ENCODE results near the gene GPS1.

The GPS1 gene

DNA sequence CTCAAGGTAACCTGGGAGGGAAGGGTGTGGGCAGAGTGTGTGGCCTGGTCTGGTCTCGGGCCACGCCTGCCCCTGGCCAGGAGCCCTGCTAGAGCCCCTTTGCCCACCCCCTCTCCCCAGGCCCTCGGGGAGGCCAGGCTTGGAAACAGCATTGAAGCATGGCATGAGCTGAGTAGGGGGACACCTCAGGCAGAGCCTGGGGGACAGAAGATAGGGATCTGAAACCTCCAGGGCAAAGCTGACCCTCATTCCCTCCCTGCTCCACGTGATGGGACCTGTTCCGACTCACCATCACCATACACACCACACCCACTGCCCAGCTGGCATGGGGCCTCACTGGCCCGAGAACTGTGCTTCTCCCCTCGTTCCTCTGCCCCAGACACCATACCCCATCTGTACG is 2.6 kb upstream of the GPS1 start:
- in situ Hi-C loops (cut with MboI; ENCODE audit: low pct_unique_long_range_greater_than_20kb, low sequenced_read_pairs, unreplicated experiment), result no loop called here
- TF ChIP-seq, protein P1, sequence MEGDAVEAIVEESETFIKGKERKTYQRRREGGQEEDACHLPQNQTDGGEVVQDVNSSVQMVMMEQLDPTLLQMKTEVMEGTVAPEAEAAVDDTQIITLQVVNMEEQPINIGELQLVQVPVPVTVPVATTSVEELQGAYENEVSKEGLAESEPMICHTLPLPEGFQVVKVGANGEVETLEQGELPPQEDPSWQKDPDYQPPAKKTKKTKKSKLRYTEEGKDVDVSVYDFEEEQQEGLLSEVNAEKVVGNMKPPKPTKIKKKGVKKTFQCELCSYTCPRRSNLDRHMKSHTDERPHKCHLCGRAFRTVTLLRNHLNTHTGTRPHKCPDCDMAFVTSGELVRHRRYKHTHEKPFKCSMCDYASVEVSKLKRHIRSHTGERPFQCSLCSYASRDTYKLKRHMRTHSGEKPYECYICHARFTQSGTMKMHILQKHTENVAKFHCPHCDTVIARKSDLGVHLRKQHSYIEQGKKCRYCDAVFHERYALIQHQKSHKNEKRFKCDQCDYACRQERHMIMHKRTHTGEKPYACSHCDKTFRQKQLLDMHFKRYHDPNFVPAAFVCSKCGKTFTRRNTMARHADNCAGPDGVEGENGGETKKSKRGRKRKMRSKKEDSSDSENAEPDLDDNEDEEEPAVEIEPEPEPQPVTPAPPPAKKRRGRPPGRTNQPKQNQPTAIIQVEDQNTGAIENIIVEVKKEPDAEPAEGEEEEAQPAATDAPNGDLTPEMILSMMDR (IDR thresholded peaks at IDR 0.05; ENCODE audit: extremely low read depth, insufficient read depth, missing control alignments), result no peak
- no peak for DNase-seq (ENCODE audit: low spot score)

DNA sequence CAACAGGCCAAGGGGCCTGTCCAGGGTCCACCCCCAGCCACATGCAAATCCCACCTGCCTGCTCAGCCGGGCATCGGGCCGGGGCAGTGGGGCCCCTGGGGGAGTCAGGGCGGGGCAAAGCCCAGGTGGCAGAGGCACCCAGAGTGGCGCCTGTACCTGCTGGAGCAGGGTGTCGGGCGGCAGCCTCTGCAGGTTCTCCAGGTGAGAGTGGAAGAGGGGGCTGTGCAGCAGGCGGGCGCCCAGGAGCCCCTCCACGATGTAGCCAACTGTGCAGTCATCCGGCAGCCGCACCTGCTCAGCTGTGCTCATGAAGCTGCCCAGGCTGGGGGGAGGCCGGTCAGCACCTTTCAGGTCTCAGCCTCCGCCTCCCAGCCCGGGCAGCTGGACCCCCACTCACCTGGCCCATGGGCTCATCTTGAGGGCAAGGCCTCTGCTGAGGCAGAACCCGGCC is 2.2 kb upstream of the GPS1 start:
- DNase-seq (ENCODE audit: low spot score), result no peak
- in situ Hi-C loops (cut with MboI; ENCODE audit: low pct_unique_long_range_greater_than_20kb, low sequenced_read_pairs, unreplicated experiment), result no loop called here
- TF ChIP-seq, protein P1 (IDR thresholded peaks at IDR 0.05; ENCODE audit: extremely low read depth, insufficient read depth, missing control alignments), result no peak

DNA sequence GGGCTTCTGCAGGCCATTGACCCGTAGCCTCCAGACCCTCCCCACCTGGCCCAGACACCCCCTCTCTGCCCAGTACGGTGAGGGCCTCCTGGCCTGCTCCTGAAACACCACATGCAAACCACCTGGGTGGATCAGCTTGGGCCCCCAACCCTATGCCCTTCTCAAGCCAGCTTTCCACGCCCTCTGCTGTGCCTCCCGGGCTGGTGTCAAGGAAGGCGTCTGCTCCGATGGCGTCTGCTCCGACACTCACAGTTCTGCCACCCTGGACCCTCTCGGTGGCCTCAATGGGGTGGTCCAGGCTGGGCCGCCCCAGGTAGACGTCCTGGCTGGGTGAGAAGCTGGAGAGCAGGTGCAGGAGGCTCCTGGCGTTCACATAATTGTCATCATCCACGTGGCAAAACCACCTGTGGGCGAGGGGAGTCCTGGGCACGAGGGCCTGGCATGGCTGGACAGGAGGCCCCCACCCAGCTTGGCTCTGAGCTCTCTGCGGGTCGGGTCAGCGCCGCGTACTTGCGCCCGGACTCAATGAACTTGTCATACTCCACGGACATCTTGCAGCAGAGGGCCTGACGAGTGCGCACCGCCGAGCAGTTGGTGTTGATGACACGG is 1.4 kb upstream of the GPS1 start:
- TF ChIP-seq, protein P1 (IDR thresholded peaks at IDR 0.05; ENCODE audit: extremely low read depth, insufficient read depth, missing control alignments), result no peak
- no peak for DNase-seq (ENCODE audit: low spot score)
- in situ Hi-C loops (cut with MboI; ENCODE audit: low pct_unique_long_range_greater_than_20kb, low sequenced_read_pairs, unreplicated experiment), result no loop called here

DNA sequence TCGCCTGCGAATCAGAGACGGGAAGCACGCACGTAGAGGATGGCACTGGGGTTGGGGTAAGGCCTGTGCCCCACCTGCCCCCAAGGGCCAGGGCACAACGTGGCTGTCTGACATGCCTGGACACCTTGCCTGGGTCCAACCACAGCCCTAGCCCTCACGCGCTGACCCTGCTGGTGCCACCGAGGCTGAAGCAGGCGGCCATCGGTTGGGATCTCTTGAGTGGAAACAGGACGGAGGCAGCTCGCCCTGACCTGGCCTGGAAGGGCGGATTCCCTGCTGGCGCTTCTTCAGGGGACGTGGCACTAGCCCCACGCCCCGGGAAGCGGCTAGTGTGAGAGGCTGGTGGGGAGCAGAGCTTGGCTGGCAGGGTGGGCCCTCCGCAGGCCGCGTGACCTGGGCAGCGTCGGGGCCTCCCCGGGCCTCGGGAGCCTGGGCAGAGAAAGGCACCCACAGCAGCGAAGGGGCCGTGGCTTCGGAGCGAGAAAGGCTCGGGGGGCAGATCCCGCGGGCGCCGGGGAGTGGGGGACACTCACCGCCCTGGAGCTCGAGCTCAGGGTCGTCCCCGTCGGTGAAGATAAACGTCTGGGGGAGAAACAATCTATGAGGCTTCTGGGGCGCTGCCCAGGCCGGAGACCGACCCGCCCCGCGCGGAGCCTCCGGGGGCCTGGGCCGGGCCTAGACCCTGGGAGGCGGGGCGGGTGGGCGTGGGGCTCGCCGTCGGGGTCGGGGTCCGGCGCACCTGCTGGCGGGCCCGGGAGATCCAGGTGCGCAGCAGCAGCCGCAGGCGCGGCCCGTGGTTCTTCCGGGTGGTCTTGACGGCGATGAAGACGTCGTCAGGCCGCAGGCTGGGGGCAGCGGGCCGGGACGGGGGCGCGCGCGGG is 697 bp upstream of the GPS1 start:
- DNase-seq (ENCODE audit: low spot score), result peak; percentile 69
- TF ChIP-seq, protein P1 (IDR thresholded peaks at IDR 0.05; ENCODE audit: extremely low read depth, insufficient read depth, missing control alignments), result no peak
- in situ Hi-C loops (cut with MboI; ENCODE audit: low pct_unique_long_range_greater_than_20kb, low sequenced_read_pairs, unreplicated experiment), result no loop called here

DNA sequence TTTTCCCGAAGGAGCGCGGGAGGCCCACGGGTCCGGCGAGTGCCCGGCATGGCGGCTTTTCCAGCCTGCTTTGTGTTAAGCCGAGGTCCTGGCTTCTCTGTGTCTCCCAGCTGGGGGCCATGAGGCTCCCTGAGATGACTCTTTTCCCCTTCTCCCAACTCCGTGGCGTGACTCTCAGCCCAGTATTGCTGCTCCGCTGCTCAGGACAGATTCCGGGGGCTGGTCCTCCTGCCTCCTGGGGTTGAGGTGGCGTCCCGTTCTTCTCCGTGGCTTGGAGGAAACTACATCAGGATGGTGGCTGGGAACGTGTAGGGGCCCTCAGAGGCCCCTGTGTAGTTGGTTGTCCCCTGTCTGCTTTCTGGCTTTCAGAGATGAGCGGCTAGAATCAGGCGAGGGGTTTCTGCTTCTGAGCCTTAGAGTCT is 951 bp downstream of the GPS1 start:
- no peak for DNase-seq (ENCODE audit: low spot score)
- in situ Hi-C loops (cut with MboI; ENCODE audit: low pct_unique_long_range_greater_than_20kb, low sequenced_read_pairs, unreplicated experiment), result no loop called here
- TF ChIP-seq, protein P1 (IDR thresholded peaks at IDR 0.05; ENCODE audit: extremely low read depth, insufficient read depth, missing control alignments), result no peak

DNA sequence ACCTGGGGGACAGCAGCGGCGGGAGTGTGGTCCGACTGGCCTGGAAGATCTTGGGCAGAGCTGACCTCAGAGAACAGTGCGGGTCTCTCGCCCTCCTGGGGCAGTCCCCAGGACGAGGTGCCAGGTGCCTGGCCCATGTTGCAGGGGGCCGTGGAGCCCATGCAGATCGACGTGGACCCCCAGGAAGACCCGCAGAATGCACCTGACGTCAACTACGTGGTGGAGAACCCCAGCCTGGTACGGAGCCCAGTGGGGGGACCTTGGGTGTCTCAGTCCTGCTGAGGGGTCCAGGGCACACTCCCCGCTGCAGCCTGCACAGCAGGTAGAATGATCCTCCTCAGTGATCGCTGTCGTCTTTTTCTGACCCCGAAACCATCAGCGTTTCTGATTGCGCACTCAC is 1.4 kb downstream of the GPS1 start:
- in situ Hi-C loops (cut with MboI; ENCODE audit: low pct_unique_long_range_greater_than_20kb, low sequenced_read_pairs, unreplicated experiment), result no loop called here
- TF ChIP-seq, protein P1 (IDR thresholded peaks at IDR 0.05; ENCODE audit: extremely low read depth, insufficient read depth, missing control alignments), result no peak

More for the DNA sequence above, 1.4 kb downstream of the GPS1 start:
- no peak for DNase-seq (ENCODE audit: low spot score)
